ENCODE results near the gene PMM1.
"Not testable (repeated sequence)": the region's sequence is repeated elsewhere in the genome, so short reads cannot be mapped to it uniquely, and the experiment has no call there.

PMM1 gene

DNA sequence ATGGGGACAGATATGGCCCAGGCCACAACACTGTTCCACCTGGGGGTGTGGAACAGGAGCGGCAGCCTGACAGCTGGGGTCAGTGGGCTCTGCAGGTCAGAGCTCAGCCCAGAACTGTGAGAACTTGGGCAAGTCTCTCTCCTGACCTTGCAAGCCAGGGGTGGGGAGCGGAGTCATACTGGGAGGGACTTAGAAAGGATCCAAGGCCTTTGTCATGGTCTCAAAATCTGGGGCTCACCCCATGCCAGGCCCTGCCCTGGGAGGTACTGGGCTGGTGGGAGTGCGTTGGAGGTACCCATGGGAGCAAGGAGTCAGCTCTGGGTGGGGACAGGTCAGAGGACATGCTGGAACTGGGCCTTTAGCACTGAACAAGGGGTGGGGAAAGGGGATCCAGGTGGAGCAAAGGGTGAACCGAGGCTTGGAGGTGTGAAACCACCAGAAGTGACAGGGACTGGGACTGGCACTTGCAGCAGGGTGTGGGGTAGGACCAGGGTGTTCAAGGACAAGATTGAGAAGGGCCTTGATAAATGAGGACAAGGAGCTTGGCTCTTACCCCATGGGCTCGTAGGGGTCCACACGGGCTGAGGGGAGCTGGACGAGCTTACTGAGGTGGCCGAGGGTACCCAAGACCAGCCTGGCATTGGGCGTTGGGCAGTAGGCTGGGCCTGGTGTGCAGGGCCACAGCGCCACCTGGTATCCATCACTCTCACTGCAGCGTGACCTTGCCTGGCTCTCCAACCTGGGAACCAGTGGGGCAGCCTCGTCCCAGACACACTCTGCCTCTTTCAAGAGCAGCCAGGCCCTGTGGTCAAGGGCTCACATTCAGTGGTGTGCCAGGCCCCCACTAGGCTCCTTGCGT lies 7.4 kb upstream of the PMM1 start:
- peak; percentile 8 for DNase-seq

DNA sequence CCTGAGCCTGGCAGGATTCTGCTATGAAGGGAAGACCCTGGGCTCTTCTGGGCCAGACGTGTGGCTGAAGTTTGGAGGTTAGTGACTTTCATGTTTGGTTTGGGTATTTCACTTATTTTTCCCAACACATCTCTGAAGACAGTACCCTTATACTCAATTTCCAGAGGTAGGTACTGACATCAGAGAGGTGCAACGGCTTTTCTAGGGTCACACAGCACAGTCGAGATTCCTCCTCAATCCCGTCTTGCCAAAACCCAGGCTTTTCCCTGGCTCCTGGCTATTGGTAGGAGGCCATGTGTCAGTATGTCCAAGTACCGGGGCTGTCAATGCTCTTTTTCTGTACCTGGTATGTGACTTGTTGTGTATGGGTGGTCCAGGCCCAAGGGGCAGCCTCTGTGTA lies 6.1 kb upstream of the PMM1 start:
- no peak for DNase-seq

DNA sequence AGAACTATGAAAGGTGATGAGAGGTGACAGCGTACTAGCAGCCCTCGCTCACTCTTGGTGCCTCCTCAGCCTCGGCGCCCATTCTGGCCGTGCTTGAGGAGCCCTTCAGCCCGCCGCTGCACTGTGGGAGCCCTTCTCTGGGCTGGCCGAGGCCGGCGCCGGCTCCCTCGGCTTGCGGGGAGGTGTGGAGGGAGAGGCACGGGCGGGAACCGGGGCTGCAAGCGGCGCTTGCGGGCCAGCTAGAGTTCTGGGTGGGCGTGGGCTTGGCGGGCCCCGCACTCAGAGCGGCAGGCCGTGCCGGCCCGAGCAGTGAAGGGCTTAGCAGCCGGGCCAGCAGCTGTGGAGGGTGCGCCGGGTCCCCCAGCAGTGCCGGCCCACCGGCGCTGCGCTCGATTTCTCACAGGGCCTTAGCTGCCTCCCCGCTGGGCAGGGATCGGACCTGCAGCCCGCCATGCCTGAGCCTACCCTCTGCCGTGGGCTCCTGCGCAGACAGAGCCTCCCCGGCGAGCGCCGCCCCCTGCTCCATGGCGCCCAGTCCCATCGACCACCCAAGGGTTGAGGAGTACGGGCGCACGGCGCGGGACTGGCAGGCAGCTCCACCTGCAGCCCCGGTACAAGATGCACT lies 3.8 kb upstream of the PMM1 start:
- not testable (repeated sequence) for DNase-seq

DNA sequence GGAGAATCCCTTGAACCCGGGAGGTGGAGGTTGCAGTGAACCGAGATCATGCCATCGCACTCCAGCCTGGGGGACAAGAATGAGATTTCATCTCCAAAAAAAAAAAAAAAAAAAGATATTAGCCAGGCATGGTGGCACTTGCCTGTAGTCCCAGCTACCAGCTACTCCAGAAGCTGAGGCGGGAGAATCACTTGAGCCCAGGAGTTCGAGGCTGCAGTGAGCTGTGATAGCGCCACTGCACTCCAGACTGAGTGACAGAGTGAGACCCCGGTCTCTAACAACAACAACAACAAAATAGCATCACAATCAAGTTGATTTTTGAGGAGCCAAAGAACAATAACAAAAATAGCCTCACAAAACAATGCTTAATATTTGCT lies 2.3 kb downstream of the PMM1 start:
- no peak for DNase-seq

DNA sequence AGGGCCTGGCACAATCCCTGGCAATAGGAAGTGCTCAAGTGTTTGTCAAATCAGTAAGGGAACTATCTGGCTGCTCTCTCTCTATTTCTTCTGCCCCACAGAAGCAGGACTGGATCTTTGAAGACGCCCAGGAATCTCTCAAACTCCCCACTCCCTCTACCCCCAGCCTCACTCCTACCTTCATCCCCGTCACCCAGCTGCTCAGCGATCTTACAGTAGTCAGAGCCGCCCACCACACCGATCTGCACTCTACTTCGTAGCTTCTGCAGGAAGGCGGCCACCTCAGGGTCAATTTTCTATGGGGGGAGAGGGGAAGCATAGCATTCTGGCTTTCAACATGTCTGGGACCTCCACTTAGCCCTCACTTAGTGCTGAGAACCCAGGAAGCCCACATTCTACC lies 3.7 kb downstream of the PMM1 start:
- DNase-seq, result no peak

DNA sequence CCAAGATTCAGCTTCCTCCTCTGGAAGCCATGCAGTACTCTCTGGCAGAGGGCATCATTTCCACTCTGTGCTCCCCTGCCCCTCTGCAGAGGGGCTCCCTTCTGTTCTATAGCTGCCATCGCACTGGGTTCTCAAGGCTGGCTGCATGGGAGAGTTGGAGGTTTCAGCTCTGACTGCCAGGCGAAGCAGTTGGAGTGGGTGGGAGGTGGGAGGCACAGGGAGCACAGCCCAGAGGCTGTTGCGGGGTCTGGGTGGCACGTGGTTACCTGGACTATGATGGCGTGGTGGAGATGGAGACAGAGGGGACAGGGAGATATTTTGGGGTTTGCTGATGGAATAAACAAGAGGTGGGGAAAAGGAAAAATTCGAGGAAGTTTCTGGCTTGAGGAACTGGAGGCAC lies 4.8 kb downstream of the PMM1 start:
- DNase-seq, result no peak

DNA sequence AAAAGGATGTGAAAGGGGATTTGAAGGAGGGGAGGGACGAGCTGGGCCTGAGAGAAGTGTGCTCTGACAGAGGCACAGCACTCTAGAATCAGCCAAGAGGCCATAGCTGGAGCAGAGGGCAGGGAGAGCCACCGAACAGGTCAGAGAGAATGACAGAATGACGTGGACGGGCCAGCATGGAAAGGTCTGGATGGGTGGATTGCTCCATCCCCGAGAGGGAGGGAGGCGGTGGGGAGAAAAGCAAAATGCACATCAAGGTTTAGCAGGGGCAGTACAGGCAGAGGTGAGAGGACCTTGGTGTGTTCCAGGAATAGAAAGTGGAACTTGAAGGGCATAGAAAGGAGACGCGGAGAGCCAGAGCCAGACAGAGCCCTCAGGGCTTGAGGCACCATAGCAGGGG lies 6.9 kb downstream of the PMM1 start:
- DNase-seq, result no peak

DNA sequence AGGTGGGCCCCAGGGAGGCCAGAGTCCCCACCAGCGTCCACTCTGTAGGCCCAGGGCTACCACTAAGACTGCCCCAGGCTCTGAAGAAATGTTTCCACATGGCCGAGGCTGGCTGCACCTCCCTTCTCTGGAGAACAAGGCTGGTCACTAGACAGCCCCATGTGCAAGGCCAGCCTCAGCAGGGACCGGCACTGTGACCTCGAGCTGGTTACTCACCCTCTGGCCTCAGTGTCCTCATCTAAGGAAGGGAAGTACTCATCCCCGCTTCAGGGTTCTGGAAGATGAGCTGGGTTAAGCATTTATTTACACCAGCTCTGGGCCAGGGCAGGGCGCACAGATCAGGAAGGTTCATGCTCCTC lies 9.7 kb downstream of the PMM1 start:
- DNase-seq, result no peak

DNA sequence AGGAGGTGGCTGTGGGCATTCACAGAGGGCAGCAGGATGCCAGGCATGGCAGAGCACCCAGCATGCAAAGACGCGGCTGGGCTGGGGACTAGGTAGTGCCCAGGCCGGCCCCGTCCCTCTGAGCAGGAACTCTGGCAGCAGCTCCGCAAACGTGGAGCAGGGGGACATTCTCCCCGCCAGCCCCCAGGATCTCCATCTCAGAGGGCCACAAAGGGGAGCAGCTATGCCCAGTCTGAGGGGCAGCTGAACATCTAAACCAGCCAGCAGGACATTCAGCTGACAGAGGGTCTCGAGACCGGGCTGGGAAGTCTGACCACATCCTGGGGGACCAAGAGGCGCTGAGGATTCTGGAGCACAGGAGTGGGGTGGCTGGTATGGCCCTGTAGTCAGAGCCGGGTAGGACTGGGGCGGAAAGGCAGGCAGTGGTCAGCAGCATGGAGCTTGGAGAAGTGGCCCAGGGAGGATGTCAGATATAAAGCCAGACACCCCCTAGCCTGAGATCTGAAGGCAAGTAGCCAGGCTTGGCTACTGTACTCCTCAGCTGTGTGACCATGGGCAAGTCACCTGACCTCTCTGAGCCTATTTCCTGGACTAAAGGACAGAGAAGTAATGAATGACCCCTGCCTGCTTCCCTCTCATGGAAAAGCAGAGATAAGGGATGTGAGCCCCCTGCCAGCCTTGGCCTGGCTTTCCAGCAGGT lies 10.2 kb downstream of the PMM1 start:
- DNase-seq, result no peak

DNA sequence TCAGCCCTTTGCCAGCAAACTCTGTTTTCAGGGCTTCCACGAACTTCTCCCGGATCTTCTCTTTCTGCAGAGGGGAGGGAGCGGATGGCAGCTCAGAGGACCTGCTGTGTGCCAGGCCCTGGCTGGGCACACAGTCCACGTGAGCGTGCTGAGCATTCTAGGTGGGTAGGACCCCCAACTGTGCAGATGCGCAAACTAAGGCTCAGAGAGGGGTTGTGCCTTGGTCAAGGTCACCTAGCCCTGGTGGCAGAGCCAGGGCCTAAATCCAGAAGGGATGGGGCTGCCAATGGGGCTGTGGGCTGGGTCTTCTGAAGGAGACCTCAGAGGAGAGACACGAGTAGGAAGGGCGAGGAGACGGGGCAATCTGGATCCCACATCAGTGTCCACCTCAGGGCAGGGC lies 10.8 kb downstream of the PMM1 start:
- no peak for DNase-seq

DNA sequence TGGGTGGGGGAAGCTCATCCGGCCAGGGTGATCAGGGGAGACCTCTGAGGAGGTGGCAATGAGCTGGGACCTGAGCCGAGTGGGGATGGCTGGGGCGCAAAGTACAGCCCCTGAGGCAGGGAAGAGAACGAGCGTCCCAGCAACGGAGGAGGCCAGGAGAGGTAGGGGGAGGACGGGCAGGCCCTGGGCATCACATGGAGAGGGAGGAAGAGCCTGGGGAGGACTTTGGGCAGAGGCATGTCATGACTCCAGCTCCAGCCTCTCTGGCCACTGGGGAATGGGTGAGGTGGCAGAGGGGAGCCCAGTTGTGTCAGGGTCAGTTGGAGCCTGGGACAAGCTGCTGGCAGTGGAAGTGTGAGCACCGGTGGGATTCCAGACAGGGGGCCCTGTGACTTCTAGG lies 11.5 kb downstream of the PMM1 start:
- no peak for DNase-seq

DNA sequence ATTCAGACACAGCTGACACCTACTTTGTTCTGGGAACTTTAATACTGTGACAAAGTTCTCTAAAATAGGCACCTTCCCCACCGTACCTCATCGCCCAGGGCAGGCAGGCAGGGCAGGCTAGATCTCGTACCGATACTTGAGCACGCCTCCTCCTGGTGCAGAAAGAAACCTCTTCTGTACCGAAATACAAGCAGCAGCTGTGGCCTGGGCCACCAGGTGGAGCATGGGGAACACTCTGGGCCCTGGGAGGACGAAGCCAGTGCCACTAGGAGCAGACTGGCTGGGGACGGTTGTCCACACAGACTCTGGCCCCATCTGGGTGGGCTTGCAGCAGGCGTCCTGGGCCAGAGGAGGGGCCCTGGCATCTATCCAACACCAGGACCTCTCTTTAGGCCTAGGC lies 12.8 kb downstream of the PMM1 start:
- no peak for DNase-seq

DNA sequence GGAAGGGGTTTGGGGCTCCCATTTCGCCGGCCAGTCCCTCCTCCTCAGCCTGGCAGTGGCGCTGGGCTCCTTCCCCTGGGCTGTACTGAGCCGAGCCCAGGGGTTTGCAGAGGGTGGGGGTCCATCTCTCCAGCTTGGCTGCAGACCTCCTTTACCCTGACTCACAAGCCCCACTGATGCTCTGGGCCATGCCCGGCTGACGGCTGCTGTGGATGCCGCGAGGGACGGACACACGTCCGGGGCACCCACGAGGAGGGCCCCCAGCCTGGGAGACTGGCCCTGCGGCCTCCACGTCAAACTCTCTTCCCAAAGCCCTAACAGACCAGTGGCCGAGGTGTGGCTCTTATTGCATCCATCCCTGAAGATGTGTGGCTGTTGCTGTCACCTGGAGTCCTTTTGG lies 14.1 kb downstream of the PMM1 start:
- DNase-seq, result no peak

DNA sequence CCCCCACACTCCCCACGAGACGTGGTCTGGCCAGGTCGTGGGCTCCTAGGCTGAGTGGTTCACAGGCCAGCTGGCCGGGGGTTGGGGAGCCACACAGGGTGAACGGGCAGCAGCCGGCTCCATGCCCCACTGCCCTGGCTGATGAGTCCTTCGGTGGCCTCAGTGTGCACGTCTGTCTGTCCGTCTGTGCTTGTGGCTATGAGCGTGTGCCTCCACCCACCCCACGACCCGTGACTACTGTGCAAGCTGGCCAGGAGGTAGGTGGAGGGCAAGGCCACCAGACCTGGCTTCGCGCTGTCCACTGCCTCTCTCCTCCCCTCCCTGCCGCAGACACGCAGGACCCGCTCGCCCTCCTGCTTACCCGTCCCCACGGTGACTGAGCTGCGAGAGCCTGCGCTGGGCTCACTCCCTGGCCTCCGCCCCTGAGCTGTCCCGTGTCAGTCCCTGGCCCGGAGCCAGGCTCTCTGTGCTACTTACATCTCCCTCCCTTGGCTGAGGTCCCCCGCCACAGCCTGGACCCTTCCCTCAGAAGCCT lies 14.7 kb downstream of the PMM1 start:
- DNase-seq, result no peak

DNA sequence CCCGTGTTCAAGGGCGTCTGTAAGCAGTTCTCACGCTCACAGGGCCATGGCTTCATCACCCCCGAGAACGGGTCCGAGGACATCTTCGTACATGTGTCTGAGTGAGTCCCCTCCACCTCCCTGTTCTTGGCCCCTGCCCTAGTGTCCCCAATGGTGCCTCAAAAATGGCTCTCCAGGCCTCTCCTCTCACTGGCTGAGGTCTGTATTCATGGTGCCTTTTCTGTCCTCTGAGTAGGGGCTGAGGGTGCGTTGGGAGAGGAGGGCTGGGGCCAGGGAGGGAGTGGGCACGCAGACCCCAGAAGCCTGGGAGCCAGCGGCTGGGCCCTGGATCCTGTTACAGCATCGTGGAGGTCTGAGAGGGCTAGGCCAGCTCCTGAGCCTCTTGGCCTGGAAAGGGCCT lies 16.0 kb downstream of the PMM1 start:
- no peak for DNase-seq

DNA sequence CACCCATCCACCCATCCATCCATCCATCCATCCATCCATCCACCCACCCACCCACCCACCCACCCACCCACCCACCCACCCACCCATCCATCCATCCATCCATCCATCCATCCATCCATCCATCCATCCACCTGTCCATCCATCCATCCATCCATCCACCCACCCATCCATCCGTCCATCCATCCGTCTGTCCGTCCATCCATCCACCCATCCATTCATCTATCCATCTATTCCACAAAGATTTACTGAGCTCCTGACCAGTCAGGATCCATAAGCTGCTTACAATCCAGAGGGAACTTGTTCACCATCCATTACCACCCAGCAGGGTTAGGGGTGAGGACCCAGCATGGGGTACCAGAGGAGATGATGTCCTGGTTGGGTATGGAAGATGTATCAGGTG lies 17.3 kb downstream of the PMM1 start:
- not testable (repeated sequence) for DNase-seq

DNA sequence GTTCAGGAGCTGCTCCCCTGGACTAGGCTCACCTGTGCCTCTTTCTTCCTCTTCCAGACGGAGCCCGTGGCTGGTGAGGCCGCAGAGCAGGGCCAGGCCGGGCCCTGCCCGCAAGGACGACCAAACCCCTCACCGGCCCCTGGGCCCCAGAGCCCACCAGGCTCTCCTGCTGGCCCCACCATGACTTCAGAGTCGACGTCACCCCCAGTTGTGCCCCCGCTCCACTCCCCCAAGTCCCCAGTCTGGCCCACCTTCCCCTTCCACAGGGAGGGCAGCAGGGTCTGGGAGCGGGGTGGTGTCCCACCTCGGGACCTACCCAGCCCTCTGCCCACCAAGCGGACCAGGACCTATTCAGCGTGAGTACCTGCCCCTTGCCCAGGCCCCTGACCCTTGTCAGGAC lies 17.9 kb downstream of the PMM1 start:
- no peak for DNase-seq

DNA sequence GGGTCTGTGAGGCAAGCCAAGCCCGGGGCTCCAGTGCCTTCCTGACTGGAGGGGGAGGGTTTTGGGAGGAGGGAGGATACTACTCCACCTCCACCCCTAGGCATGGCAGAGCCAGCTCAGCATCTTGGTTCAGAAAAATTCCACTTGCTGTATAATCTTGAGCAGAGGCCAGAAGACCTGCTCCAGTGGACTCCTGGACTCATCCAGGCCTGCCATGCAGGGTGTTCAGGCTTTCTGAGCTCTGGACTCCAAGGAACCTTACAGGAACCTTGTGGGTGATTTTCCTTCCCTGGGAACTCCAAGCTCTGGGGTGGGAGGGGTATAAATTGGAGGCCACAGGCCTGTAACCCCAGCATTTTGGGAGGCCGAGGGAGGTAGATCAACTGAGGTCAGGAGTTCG lies 19.4 kb downstream of the PMM1 start:
- DNase-seq, result no peak

DNA sequence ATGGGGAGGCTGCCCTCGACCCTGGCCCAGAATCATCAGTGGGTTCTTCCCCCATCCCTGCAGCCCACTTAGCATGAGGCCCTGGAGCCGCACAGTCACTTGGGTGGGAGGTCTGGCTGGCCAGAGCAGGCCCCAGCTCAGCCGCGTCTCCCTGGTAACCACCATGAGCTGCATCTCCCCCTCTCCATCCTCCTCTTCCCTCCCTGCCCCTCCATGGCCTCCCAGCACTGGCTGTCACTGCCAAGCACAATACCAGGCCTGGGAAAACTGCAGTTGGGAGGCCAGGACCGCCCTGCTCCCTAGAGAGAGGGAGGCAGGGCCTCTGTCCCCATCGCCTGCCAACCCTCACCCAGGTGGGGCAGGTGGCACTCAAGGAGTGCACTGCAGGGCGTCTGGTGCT lies 20.8 kb downstream of the PMM1 start:
- no peak for DNase-seq

DNA sequence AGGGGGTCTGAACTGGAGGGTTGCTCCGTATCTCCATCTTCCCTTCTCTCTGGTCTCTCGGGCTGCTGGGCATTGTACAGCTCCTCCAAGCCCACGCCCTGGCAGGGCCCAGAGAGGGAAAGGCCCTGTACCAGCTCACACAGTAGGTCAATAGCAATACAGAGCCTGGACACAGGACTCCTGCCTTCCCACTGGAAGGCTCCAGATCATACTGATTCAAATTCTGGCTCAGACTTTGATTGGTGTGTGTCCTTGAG lies 22.2 kb downstream of the PMM1 start:
- DNase-seq, result no peak

DNA sequence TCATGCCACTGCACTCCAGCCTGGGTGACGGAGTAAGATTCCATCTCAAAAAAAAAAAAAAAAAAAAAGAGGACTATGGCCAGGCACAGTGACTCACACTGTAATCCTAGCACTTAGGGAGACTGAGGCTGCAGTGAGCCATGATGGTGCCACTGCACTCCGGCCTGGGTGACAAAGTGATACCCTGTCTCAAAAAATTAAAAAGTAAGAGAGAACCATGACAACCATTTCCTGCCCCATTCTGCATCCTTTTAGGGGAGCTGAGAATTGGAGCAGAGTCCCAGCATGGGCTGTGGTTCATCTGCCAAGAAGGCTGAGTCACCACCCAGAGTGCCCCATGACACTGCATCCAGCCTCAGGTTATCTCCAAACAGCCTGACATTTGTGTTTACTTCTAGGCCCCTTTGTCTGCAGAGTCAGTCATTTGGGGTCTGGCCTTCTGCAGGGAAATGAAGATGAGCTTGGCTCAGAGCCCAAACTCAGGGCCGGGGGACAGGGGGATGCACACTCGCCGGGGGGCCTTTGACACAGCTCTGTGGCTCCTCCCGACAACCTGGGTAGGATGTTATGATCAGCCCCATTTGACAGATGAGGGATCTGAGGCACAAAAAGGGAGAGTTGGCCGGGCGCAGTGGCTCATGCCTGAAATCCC lies 24.1 kb downstream of the PMM1 start:
- no peak for DNase-seq

DNA sequence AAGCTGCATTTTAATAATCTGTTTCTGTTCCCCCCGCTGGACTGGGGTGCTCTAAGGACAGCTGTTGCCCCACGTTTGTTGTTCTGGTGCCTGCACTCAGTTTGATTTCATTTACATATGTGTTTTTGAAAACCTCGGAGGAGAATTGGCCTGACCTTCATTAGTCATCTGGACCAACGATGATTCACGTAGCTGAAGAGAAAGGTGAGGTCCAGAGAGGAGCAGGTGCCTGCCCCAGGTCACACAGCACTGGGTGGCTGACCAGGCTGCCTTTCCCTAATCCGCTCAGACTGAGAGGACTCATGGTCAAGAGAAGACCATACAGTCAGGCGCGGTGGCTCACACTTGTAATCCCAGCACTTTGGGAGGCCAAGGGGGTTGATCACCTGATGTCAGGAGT lies 25.1 kb downstream of the PMM1 start:
- no peak for DNase-seq

DNA sequence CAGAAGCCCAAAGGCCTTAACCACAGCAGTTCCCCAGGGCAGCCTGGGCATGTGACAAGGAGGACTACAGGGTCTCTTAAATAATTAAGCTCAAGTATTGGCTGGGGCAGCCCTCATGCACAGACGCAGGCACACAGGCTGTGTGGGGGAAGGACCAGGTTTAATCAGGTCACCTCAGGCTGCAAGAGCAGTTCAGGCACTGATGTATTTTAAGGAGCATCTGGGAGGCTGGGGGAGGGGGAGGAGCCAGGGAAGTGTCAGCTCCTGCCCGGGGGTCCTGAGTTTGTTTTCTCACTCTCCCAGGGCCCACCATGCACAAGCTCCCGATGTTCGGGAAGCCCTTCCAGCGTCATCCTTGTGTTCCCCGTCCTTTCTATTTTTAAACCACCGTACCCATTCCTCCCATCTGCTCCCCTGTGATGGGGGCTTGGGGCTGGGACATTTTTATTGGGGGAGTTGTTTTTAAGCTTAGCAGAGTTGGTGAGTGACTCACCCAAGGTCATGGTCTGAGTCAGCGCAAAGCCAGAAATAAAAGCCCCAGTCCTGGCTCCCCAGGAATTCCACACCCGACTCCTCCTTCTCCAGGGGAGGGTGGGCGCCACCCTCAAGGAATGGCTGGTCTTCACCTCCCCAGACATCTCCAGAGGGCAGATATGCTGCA lies 26.5 kb downstream of the PMM1 start:
- no peak for DNase-seq

Measured in DMS79 treated with DMSO at 0.1 percent for 48 hours (cell line).